SK-N-SH treated with all-trans-retinoic acid at 6 μM for 48 hours (cell line): ENCODE results near the gene CDK14.
"Not testable (repeated sequence)": the region's sequence is repeated elsewhere in the genome, so short reads cannot be mapped to it uniquely, and the experiment has no call there.

Source experiments
- ATAC-seq: fragments of 200-7000 bp; cut with Tn5 transposase; 3 replicates; pipeline ENCODE4 v1.9.1; 2020; ENCODE audit warnings: mild to moderate bottlenecking, moderate library complexity
- ARNTL ChIP-seq: fragments of 450-650 bp; formaldehyde crosslinking; IDR thresholded peaks from 2 replicates; pipeline ENCODE4 v1.5.0; 2020; ENCODE audit warnings: low read depth, mild to moderate bottlenecking, moderate library complexity, borderline replicate concordance
- BACH2 ChIP-seq: fragments of 250-450 bp; sonication (Bioruptor Pico); IDR thresholded peaks from 2 replicates; pipeline ENCODE4 v1.9.0; 2021; ENCODE audit warnings: mild to moderate bottlenecking, borderline replicate concordance
- CREB5 ChIP-seq: fragments of 250-450 bp; sonication (Bioruptor Pico); IDR thresholded peaks from 2 replicates; pipeline ENCODE4 v1.5.1; 2020; ENCODE audit warnings: low read depth, mild to moderate bottlenecking, moderate library complexity
- CSDC2 ChIP-seq: fragments of 250-450 bp; sonication (Bioruptor Pico); IDR thresholded peaks from 2 replicates; pipeline ENCODE4 v1.5.0; 2020; ENCODE audit warnings: mild to moderate bottlenecking, moderate library complexity
- CSRNP3 ChIP-seq: fragments of 250-450 bp; sonication (Bioruptor Pico); IDR thresholded peaks from 2 replicates; pipeline ENCODE4 v1.5.1; 2021; ENCODE audit warnings: mild to moderate bottlenecking, moderate library complexity
- ESRRG ChIP-seq: fragments of 250-450 bp; sonication (Bioruptor Pico); IDR thresholded peaks from 2 replicates; pipeline ENCODE4 v1.6.1; 2021; ENCODE audit warnings: mild to moderate bottlenecking
- GLIS3 ChIP-seq: fragments of 250-450 bp; sonication (Bioruptor Pico); IDR thresholded peaks from 2 replicates; pipeline ENCODE4 v1.5.0; 2020; ENCODE audit warnings: mild to moderate bottlenecking, moderate library complexity
- ISL1 ChIP-seq: fragments of 250-450 bp; sonication (Bioruptor Pico); IDR thresholded peaks from 2 replicates; pipeline ENCODE4 v2.1.2; 2022; ENCODE audit warnings: mild to moderate bottlenecking, moderate library complexity
- OSR1 ChIP-seq: fragments of 250-450 bp; sonication (Bioruptor Pico); IDR thresholded peaks from 2 replicates; pipeline ENCODE4 v1.8.0; 2022; ENCODE audit warnings: moderate library complexity, mild to moderate bottlenecking, inconsistent platforms
- PATZ1 ChIP-seq: fragments of 250-450 bp; sonication (Bioruptor Pico); IDR thresholded peaks from 2 replicates; pipeline ENCODE4 v1.8.0; 2020; ENCODE audit warnings: mild to moderate bottlenecking, moderate library complexity, borderline replicate concordance
- POU6F1 ChIP-seq: fragments of 250-450 bp; sonication (Bioruptor Pico); IDR thresholded peaks from 2 replicates; pipeline ENCODE4 v1.8.0; 2021; ENCODE audit warnings: low read depth, mild to moderate bottlenecking, moderate library complexity, borderline replicate concordance
- TCF4 ChIP-seq: fragments of 250-450 bp; sonication (Bioruptor Pico); IDR thresholded peaks from 2 replicates; pipeline ENCODE4 v1.8.0; 2021; ENCODE audit warnings: mild to moderate bottlenecking, moderate library complexity, borderline replicate concordance
- TOX ChIP-seq: fragments of 250-450 bp; sonication (Bioruptor Pico); IDR thresholded peaks from 2 replicates; pipeline ENCODE4 v1.8.0; 2021; ENCODE audit warnings: mild to moderate bottlenecking, moderate library complexity, borderline replicate concordance
- ZC3H10 ChIP-seq: fragments of 250-450 bp; sonication (Bioruptor Pico); IDR thresholded peaks from 2 replicates; pipeline ENCODE4 v1.5.1; 2021; ENCODE audit warnings: mild to moderate bottlenecking, moderate library complexity
- ZFP30 ChIP-seq: fragments of 450-650 bp; formaldehyde crosslinking; IDR thresholded peaks from 2 replicates; pipeline ENCODE4 v1.5.0; 2022; ENCODE audit warnings: mild to moderate bottlenecking, moderate library complexity
- ZNF565 ChIP-seq: fragments of 450-650 bp; formaldehyde crosslinking; conservative IDR thresholded peaks from 2 replicates; pipeline ENCODE4 v1.5.0; 2020; ENCODE audit warnings: low read depth, mild to moderate bottlenecking, moderate library complexity
- ZNF70 ChIP-seq: fragments of 450-650 bp; formaldehyde crosslinking; IDR thresholded peaks from 2 replicates; pipeline ENCODE4 v1.5.0; 2020; ENCODE audit warnings: mild to moderate bottlenecking, moderate library complexity

CDK14 gene

GRCh38 chr7:91164506-91164905, 568.4 kb downstream of the CDK14 start (continued):
- TF ChIP-seq CSRNP3 (no peak), TOX (CRISPR knock-in tag) (no peak), CSDC2 (no peak)

GRCh38 chr7:91165006-91165845, 569.1 kb downstream of the CDK14 start:
- peak; percentile 91 for ATAC-seq
- TF ChIP-seq ISL1 (CRISPR knock-in tag) = peak; percentile 28; the same call in 1 of the 2 replicates
- no peak for TF ChIP-seq ZC3H10 (CRISPR knock-in tag)

- TF ChIP-seq ZFP30 (CRISPR knock-in tag) (no peak), GLIS3 (CRISPR knock-in tag) (no peak), PATZ1 (CRISPR knock-in tag) (no peak), ESRRG (CRISPR knock-in tag) (no peak), TCF4 (CRISPR knock-in tag) (no peak)
- TF ChIP-seq, all 23 proteins: peak for 0
Observed at GRCh38 chr7:91165846-91166230, 569.7 kb downstream of the CDK14 start.

GRCh38 chr7:91168871-91169829, 573.0 kb downstream of the CDK14 start:
- ATAC-seq = no peak
- TF ChIP-seq ZNF70 (CRISPR knock-in tag) (peak; percentile 13; the same call in 1 of the 2 replicates), ESRRG (CRISPR knock-in tag) (no peak)

More at GRCh38 chr7:91165846-91166230, 569.7 kb downstream of the CDK14 start:
- peak; percentile 36 for ATAC-seq

- no peak for ATAC-seq
- no peak for TF ChIP-seq CSDC2
- TF ChIP-seq CSRNP3 = no peak
- no peak for TF ChIP-seq ARNTL (CRISPR knock-in tag)
- TF ChIP-seq CREB5 (CRISPR knock-in tag) = no peak
- TF ChIP-seq ZNF565 = no peak
- no peak for TF ChIP-seq PATZ1 (CRISPR knock-in tag)
- TF ChIP-seq POU6F1 (CRISPR knock-in tag) = no peak
- TF ChIP-seq BACH2 (CRISPR knock-in tag) = no peak
- no peak for TF ChIP-seq OSR1
- TF ChIP-seq ZNF70 (CRISPR knock-in tag) = no peak
- TF ChIP-seq, all 23 proteins: peak for 0
Observed at GRCh38 chr7:91169830-91170191, 573.7 kb downstream of the CDK14 start.

- ATAC-seq = not testable (repeated sequence)
Observed at GRCh38 chr7:91173265-91173664, 577.1 kb downstream of the CDK14 start.
